HL-60 (cell line): Measurements from ENCODE around the gene PPHLN1.

Experiments used
- GABPA ChIP-seq: IDR thresholded peaks from 2 replicates; pipeline ENCODE4 v1.6.1; 2012; ENCODE audit warnings: low read depth
- TF ChIP-seq, protein P1 (sequence below): IDR thresholded peaks from one replicate; pipeline ENCODE4 v1.5.1; 2011; ENCODE audit warnings: low read length, control low read depth, inconsistent platforms; ENCODE audit not compliant: insufficient read depth

DNA sequence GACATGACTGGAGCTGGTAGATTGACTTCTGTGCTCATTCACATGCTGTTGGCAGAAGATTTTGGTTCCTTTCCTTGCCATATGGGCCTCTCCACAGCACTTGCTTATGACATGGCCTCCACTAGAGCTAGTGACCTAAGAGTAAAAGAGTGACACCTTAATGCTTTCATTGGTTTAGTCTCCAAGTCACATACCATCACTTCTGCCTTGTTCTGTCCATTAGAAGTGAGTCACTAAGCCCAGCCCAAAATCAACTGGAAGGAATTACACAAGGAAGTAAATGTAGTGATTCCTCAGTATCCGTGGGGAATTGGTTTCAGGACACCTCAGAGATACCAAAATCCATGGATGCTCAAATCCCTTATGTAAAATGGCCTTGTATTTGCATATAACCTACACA lies 81.3 kb downstream of the PPHLN1 start:
- TF ChIP-seq, protein P1, sequence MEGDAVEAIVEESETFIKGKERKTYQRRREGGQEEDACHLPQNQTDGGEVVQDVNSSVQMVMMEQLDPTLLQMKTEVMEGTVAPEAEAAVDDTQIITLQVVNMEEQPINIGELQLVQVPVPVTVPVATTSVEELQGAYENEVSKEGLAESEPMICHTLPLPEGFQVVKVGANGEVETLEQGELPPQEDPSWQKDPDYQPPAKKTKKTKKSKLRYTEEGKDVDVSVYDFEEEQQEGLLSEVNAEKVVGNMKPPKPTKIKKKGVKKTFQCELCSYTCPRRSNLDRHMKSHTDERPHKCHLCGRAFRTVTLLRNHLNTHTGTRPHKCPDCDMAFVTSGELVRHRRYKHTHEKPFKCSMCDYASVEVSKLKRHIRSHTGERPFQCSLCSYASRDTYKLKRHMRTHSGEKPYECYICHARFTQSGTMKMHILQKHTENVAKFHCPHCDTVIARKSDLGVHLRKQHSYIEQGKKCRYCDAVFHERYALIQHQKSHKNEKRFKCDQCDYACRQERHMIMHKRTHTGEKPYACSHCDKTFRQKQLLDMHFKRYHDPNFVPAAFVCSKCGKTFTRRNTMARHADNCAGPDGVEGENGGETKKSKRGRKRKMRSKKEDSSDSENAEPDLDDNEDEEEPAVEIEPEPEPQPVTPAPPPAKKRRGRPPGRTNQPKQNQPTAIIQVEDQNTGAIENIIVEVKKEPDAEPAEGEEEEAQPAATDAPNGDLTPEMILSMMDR = no peak
- no peak for TF ChIP-seq GABPA
